HepG2 (cell line): ENCODE measurements around the gene CAPZA1. TPM values are rescaled to one million over a fixed set of nuclear protein-coding genes. Genes with fewer than 3 reads are reported as not detected.

ENCODE experiments used
- ASH2L ChIP-seq: fragments of 300-600, 200-600 bp; sonication (generic); IDR thresholded peaks from 2 replicates; pipeline ENCODE4 v1.7.0; 2017; ENCODE audit warnings: low read depth, mild to moderate bottlenecking, moderate library complexity, mixed read lengths, low read length; ENCODE audit not compliant: insufficient read length
- ELF3 ChIP-seq: IDR thresholded peaks from 2 replicates; pipeline ENCODE4 v1.6.1; 2016; ENCODE audit warnings: missing genetic modification reagents, missing compliant biosample characterization
- EP300 ChIP-seq, 3 experiments: sonication (generic) in 1 of 3; formaldehyde crosslinking in 1 of 3; IDR thresholded peaks; 2 replicates each; pipeline versions ENCODE4 v1.5.1 to v1.6.1; 2011 to 2020; ENCODE audit warnings: low read depth in 2 of 3, low read length in 2 of 3, borderline replicate concordance in 1 of 3, improper control_type of control experiment in 1 of 3, mild to moderate bottlenecking in 1 of 3, missing genetic modification reagents in 1 of 3, moderate library complexity in 1 of 3
- GABPB1 ChIP-seq: IDR thresholded peaks from 2 replicates; pipeline ENCODE4 v1.6.1; 2016; ENCODE audit warnings: mild to moderate bottlenecking, missing genetic modification reagents, moderate library complexity, missing compliant biosample characterization
- HOMEZ ChIP-seq: IDR thresholded peaks from 2 replicates; pipeline ENCODE4 v1.6.1; 2016; ENCODE audit warnings: low read depth
- IKZF4 ChIP-seq: sonication (generic); formaldehyde crosslinking; IDR thresholded peaks from 2 replicates; pipeline ENCODE4 v1.5.1; 2020; ENCODE audit warnings: borderline replicate concordance, mild to moderate bottlenecking, low read depth, missing genetic modification reagents; ENCODE audit errors: not compliant biosample characterization
- IKZF5 ChIP-seq: IDR thresholded peaks from 2 replicates; pipeline ENCODE4 v1.6.1; 2018; ENCODE audit warnings: missing genetic modification reagents, mild to moderate bottlenecking, missing compliant biosample characterization
- ISL2 ChIP-seq: sonication (generic); formaldehyde crosslinking; IDR thresholded peaks from 2 replicates; pipeline ENCODE4 v1.5.0; 2020; ENCODE audit warnings: missing genetic modification reagents
- POLR2A ChIP-seq, 2 experiments: IDR thresholded peaks; 2 replicates each; pipeline ENCODE4 v1.6.1; 2011; ENCODE audit warnings: low read depth in 2 of 2, low read length in 2 of 2, mild to moderate bottlenecking in 1 of 2, moderate library complexity in 1 of 2; ENCODE audit not compliant: insufficient read depth in 1 of 2
- POLR2G ChIP-seq: fragments of 200-400 bp; formaldehyde crosslinking; IDR thresholded peaks from 2 replicates; pipeline ENCODE4 v1.6.1; 2018; ENCODE audit warnings: mild to moderate bottlenecking, low read depth, low read length, moderate library complexity
- RERE ChIP-seq: IDR thresholded peaks from 2 replicates; pipeline ENCODE4 v1.6.1; 2016; ENCODE audit warnings: low read depth, missing genetic modification reagents, missing compliant biosample characterization
- SALL2 ChIP-seq: sonication (generic); formaldehyde crosslinking; IDR thresholded peaks from 2 replicates; pipeline ENCODE4 v1.8.1; 2023; ENCODE audit warnings: mild to moderate bottlenecking, missing genetic modification reagents, inconsistent platforms
- ZFP1 ChIP-seq: IDR thresholded peaks from 2 replicates; pipeline ENCODE4 v1.6.1; 2016
- ZNF264 ChIP-seq: sonication (generic); formaldehyde crosslinking; IDR thresholded peaks from 2 replicates; pipeline ENCODE4 v1.4.0; 2020; ENCODE audit warnings: missing genetic modification reagents
- ZNF317 ChIP-seq: sonication (generic); formaldehyde crosslinking; IDR thresholded peaks from 2 replicates; pipeline ENCODE4 v1.5.0; 2020; ENCODE audit warnings: mild to moderate bottlenecking, missing genetic modification reagents
- ZNF460 ChIP-seq: sonication (generic); formaldehyde crosslinking; IDR thresholded peaks from 2 replicates; pipeline ENCODE4 v1.5.1; 2020; ENCODE audit warnings: missing genetic modification reagents, mild to moderate bottlenecking, borderline replicate concordance
- ZNF607 ChIP-seq: sonication (generic); formaldehyde crosslinking; IDR thresholded peaks from 2 replicates; pipeline ENCODE4 v1.5.1; 2020; ENCODE audit warnings: missing genetic modification reagents, mild to moderate bottlenecking, borderline replicate concordance
- ZNF670 ChIP-seq: sonication (generic); formaldehyde crosslinking; IDR thresholded peaks from 2 replicates; pipeline ENCODE4 v1.8.0; 2022; ENCODE audit warnings: mild to moderate bottlenecking, missing genetic modification reagents, borderline replicate concordance
- ZNF780A ChIP-seq: sonication (generic); formaldehyde crosslinking; IDR thresholded peaks from 2 replicates; pipeline ENCODE4 v1.8.0; 2022; ENCODE audit warnings: mild to moderate bottlenecking, missing genetic modification reagents, moderate library complexity
- ZNF879 ChIP-seq: sonication (generic); formaldehyde crosslinking; IDR thresholded peaks from 2 replicates; pipeline ENCODE4 v1.8.1; 2023; ENCODE audit warnings: missing genetic modification reagents
- polyA plus RNA-seq, 8 experiments: library from polyadenylated mRNA; depleted of rRNA in 3 of 8; stranded (reverse) in 7 of 8; unstranded in 1 of 8; fragments of >200 nt; fragmentation: Illumina TruSeq in 4 of 8; extraction: Trizol in 4 of 8; gene quantifications; 2 replicates each; pipeline versions ENCODE4 v1.2.1 to v1.2.3, GENCODE V29; 2011 to 2016; ENCODE audit warnings: low read depth in 4 of 8, missing spikeins in 1 of 8, mixed read lengths in 1 of 8; ENCODE audit not compliant: insufficient read depth in 1 of 8
- total RNA-seq, 5 experiments: library from RNA; depleted of rRNA; stranded (reverse); fragments of >200 nt; fragmentation: Illumina TruSeq; extraction: Trizol; gene quantifications; 2 replicates each; pipeline ENCODE4 v1.2.3, GENCODE V29; 2016; ENCODE audit warnings: low read depth in 1 of 5

Gene CAPZA1
- total and polyA plus RNA-seq, 2 of the 13 experiments (the other 11 are each of a cell fraction or from before 2014, with no cell fraction given), result 67.0 to 117 TPM

GRCh38 chr1:112706505-112707220 lies 87.0 kb downstream of the CAPZA1 start, which contains the start of gene RHOC (continued):
- TF ChIP-seq HOMEZ, result no peak
- no peak for TF ChIP-seq ZFP1 (CRISPR knock-in tag)
- 0 out of 2 replicates have a peak, but pooled peaks have one; percentile 7 for TF ChIP-seq ZNF460 (CRISPR knock-in tag)
- TF ChIP-seq SALL2 (CRISPR knock-in tag), result peak; percentile 3; the same call in 1 of the 2 replicates
- peak; percentile 3; the same call in 1 of the 2 replicates for TF ChIP-seq IKZF5 (CRISPR knock-in tag)
- TF ChIP-seq ZNF670 (CRISPR knock-in tag), result peak; percentile 35; the same call in 1 of the 2 replicates
- peak; percentile 9; the same call in 1 of the 2 replicates for TF ChIP-seq ISL2 (CRISPR knock-in tag)
- no peak for TF ChIP-seq RERE (CRISPR knock-in tag)
- TF ChIP-seq ZNF780A, result peak; percentile 57; the same call in 1 of the 2 replicates
- peak; percentile 76 for TF ChIP-seq POLR2G
- TF ChIP-seq ASH2L, result peak; percentile 6
- no peak for TF ChIP-seq ZNF317 (CRISPR knock-in tag)
- no peak for TF ChIP-seq ELF3 (CRISPR knock-in tag)
- TF ChIP-seq POLR2A (IDR thresholded peaks at IDR 0.05; ENCODE audit: insufficient read depth in 1 of 2, low read depth in 2 of 2, low read length in 2 of 2), result peak in 1 of 2 experiments; percentile 32; a peak in 1 of 4 replicates
- TF ChIP-seq IKZF4 (CRISPR knock-in tag), result peak; percentile 59
- peak; percentile 56; the same call in 1 of the 2 replicates for TF ChIP-seq ZNF607 (CRISPR knock-in tag)
- TF ChIP-seq EP300 (IDR thresholded peaks at IDR 0.05; ENCODE audit: low read depth in 2 of 2, low read length in 2 of 2), result no peak
- TF ChIP-seq EP300 (CRISPR knock-in tag; IDR thresholded peaks at IDR 0.05; ENCODE audit: borderline replicate concordance), result no peak
- 0 out of 2 replicates have a peak, but pooled peaks have one; percentile 39 for TF ChIP-seq ZNF879
- TF ChIP-seq GABPB1 (CRISPR knock-in tag), result peak; percentile 63; the same call in 1 of the 2 replicates
- no peak for TF ChIP-seq ZNF264 (CRISPR knock-in tag)
